ENCODE results near the gene NFKBIE. TPM values are rescaled to one million over a fixed set of nuclear protein-coding genes. Genes with fewer than 3 reads are reported as not detected.

Gene NFKBIE
- total RNA-seq, 2 experiments from 2014 or later, result 43.0 to 43.1 TPM

DNA sequence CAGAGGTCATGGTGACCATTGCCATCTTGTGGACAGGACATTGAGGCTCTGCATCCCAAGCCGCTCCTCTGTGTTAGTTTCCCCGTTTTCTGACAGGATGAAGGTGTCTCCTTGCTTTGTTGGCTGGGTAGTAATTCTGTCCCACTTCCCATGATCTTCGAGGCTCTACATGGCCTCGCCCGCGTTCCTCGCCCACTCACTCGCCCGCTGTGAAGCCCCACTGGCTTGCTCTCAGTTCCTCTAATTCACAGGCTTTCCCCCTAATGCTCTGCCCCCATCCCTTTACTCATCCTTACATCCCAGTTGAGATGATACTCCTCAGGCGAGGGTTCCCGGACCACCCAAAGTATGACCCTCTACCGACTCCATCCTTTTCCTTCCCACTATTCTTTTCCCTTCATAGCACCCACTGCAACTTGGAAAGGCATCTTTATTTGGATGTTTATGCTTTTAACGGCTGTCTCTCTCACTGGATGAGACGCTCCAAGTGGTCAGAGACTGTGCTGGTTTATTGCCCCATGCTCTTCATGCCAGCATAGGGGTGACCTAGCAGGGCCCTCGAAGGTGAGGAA, 7.5 kb downstream of the NFKBIE start:
- Histone ChIP-seq H3K9me3 (ENCODE audit: control insufficient read depth in 1 of 2, insufficient read depth in 1 of 2, low read length in 2 of 2) (no peaks in the 10 kb centered on the region), H3K4me1 (ENCODE audit: insufficient read depth, low read length) (peaks cover 58% of the 10 kb centered on the region), H3K4me3 (ENCODE audit: low read length) (peak overlapping the region; percentile 33), H3K27me3 (ENCODE audit: control insufficient read depth in 1 of 2, insufficient read depth in 2 of 2, low read length in 2 of 2) (no peaks in the 10 kb centered on the region), H3K36me3 (ENCODE audit: insufficient read depth, low read length) (peaks cover 70% of the 10 kb centered on the region), H3K27ac (ENCODE audit: low read depth in 1 of 2, low read length in 2 of 2) (peak overlapping the region; percentile 38 to 61)
- Mint-ChIP-seq H3K4me1 (ENCODE audit: low read depth) (peaks cover 60% of the 10 kb centered on the region), H3K36me3 (ENCODE audit: low read depth) (peaks cover 62% of the 10 kb centered on the region), H3K27ac (peak overlapping the region; percentile 78), H3K27me3 (no peaks in the 10 kb centered on the region), H3K4me3 (peak overlapping the region; percentile 90), H3K9me3 (no peaks in the 10 kb centered on the region)
- DNase-seq (no peak), ATAC-seq (ENCODE audit: poor library complexity) (no peak)
- ChIA-PET CTCF (interaction anchor here (1.0 to 2.4 kb wide), 6 partner anchors 11 to 55 kb away, joined by 3 to 12 read pairs (median 4); partner anchors contain the start of genes AARS2, HSP90AB1 and SLC29A1), POLR2A (interaction anchor here (1.0 to 4.0 kb wide), 4 partner anchors 11 to 38 kb away, joined by 3 to 135 read pairs (median 10); partner anchors contain the start of genes HSP90AB1 and SLC29A1)
- TF ChIP-seq, protein P1, sequence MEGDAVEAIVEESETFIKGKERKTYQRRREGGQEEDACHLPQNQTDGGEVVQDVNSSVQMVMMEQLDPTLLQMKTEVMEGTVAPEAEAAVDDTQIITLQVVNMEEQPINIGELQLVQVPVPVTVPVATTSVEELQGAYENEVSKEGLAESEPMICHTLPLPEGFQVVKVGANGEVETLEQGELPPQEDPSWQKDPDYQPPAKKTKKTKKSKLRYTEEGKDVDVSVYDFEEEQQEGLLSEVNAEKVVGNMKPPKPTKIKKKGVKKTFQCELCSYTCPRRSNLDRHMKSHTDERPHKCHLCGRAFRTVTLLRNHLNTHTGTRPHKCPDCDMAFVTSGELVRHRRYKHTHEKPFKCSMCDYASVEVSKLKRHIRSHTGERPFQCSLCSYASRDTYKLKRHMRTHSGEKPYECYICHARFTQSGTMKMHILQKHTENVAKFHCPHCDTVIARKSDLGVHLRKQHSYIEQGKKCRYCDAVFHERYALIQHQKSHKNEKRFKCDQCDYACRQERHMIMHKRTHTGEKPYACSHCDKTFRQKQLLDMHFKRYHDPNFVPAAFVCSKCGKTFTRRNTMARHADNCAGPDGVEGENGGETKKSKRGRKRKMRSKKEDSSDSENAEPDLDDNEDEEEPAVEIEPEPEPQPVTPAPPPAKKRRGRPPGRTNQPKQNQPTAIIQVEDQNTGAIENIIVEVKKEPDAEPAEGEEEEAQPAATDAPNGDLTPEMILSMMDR (IDR thresholded peaks at IDR 0.05), result peak; percentile 4
- intact Hi-C loops (cut with DNase I, micrococcal nuclease), result loop anchor here (1.0 to 5.0 kb wide), 4 partner anchors 11 to 131 kb away; partner anchors contain the start of genes SLC29A1 (in 2 of the 2), HSP90AB1 (in 1 of the 2), MRPL14 (in 1 of the 2) and TMEM63B (in 1 of the 2)

DNA sequence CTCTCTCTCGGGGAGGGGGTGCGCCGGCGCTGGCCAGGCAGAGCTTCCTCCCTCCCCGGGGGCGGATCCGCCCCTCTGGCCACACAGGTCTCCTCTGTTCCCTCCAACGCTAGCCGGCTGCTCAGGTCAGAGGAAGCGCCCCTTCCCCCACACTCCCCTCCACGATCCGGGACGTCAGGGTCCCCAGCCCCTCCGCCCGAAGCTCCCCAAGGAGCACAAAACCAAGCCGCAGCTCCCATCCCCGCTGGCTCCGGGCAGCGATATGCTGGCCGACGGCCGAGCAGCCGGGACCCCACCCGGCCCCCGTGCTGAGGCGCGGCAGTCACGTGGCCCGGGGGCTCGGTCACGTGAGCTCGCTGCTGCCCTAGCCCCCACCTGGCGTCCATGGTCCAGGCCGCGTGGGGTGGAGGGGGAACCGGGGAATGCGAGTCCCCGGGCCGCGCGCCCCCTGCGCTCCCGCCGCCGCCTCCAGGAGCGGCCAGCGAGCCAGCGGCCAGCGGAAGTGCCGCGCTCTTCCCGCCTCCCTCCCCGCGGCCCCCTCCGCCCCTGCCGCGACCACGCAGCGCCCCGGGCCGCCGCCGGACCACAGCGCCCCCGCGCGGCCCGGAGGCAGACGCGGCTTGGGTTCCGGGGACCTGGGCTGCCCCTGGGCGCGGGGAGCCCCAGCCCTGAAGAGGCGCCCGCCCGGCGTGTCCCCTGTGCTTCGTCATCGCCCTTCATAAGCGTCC, 8.2 kb downstream of the NFKBIE start, which contains the start of gene SLC35B2:
SLC35B2 (minus strand) TSS at position 504 of the 728 bp plus-strand sequence; CDS start at position 386, 118 bp downstream.
- H3K4me1 ChIP-seq (ENCODE audit: insufficient read depth, low read length), result peaks cover 52% of the 10 kb centered on the region
- peak within 1 kb of the TSS; percentile 63 to 76 for H3K27ac ChIP-seq (ENCODE audit: low read depth in 1 of 2, low read length in 2 of 2)
- H3K27me3 Mint-ChIP-seq, result no peaks in the 10 kb centered on the region
- peak within 1 kb of the TSS; percentile 90 for H3K4me3 Mint-ChIP-seq
- H3K36me3 Mint-ChIP-seq (ENCODE audit: low read depth), result peaks cover 66% of the 10 kb centered on the region
- H3K27ac Mint-ChIP-seq, result peak within 1 kb of the TSS; percentile 78
- no peaks in the 10 kb centered on the region for H3K9me3 Mint-ChIP-seq
- no peaks in the 10 kb centered on the region for H3K27me3 ChIP-seq (ENCODE audit: control insufficient read depth in 1 of 2, insufficient read depth in 2 of 2, low read length in 2 of 2)
- peaks cover 73% of the 10 kb centered on the region for H3K36me3 ChIP-seq (ENCODE audit: insufficient read depth, low read length)
- ATAC-seq (ENCODE audit: poor library complexity) (peak; percentile 84), DNase-seq (peak in 13 of 14 experiments; percentile 33 to 89 (median 56))
- peak within 1 kb of the TSS; percentile 95 for H3K4me3 ChIP-seq (ENCODE audit: low read length)
- intact Hi-C loops (cut with DNase I, micrococcal nuclease), result loop anchor here (1.0 to 5.0 kb wide), 4 partner anchors 10 to 130 kb away; partner anchors contain the start of genes SLC29A1 (in 2 of the 2), HSP90AB1 (in 1 of the 2), MRPL14 (in 1 of the 2) and TMEM63B (in 1 of the 2)
- CTCF ChIA-PET, result interaction anchor here (0.8 to 2.6 kb wide), 16 partner anchors 7 to 569 kb away, joined by 3 to 12 read pairs (median 3); partner anchors contain the start of genes AARS2, HSP90AB1 and SLC29A1
- no peaks in the 10 kb centered on the region for H3K9me3 ChIP-seq (ENCODE audit: control insufficient read depth in 1 of 2, insufficient read depth in 1 of 2, low read length in 2 of 2)
- TF ChIP-seq, protein P1 (IDR thresholded peaks at IDR 0.05), result peak; percentile 29
- peaks cover 57% of the 10 kb centered on the region for H3K4me1 Mint-ChIP-seq (ENCODE audit: low read depth)
- POLR2A ChIA-PET, result interaction anchor here (0.8 to 4.0 kb wide), 10 partner anchors 7 to 1082 kb away, joined by 3 to 135 read pairs (median 4); partner anchors contain the start of genes AARS2, HSP90AB1 and SLC29A1

GRCh38 chr6:44256775-44257024, 8.7 kb downstream of the NFKBIE start:
- Histone ChIP-seq H3K36me3 (ENCODE audit: insufficient read depth, low read length) (peaks cover 73% of the 10 kb centered on the region), H3K9me3 (ENCODE audit: control insufficient read depth in 1 of 2, insufficient read depth in 1 of 2, low read length in 2 of 2) (no peaks in the 10 kb centered on the region), H3K27me3 (ENCODE audit: control insufficient read depth in 1 of 2, insufficient read depth in 2 of 2, low read length in 2 of 2) (no peaks in the 10 kb centered on the region), H3K27ac (ENCODE audit: low read depth in 1 of 2, low read length in 2 of 2) (peak overlapping the region; percentile 63 to 76), H3K4me3 (ENCODE audit: low read length) (peak overlapping the region; percentile 95), H3K4me1 (ENCODE audit: insufficient read depth, low read length) (peaks cover 48% of the 10 kb centered on the region)
- ChIA-PET POLR2A (interaction anchor here (0.8 to 4.0 kb wide), 11 partner anchors 8 to 1082 kb away, joined by 3 to 135 read pairs (median 3); partner anchors contain the start of genes AARS2, GTPBP2, HSP90AB1 and SLC29A1), CTCF (interaction anchor here (0.8 to 2.6 kb wide), 16 partner anchors 8 to 568 kb away, joined by 3 to 12 read pairs (median 3); partner anchors contain the start of genes AARS2, HSP90AB1 and SLC29A1)
- Mint-ChIP-seq H3K4me3 (peak overlapping the region; percentile 82), H3K27me3 (no peaks in the 10 kb centered on the region), H3K36me3 (ENCODE audit: low read depth) (peaks cover 71% of the 10 kb centered on the region), H3K27ac (peak overlapping the region; percentile 60), H3K9me3 (no peaks in the 10 kb centered on the region), H3K4me1 (ENCODE audit: low read depth) (peaks cover 57% of the 10 kb centered on the region)
- ATAC-seq (ENCODE audit: poor library complexity) (peak; percentile 5), DNase-seq (no peak)
- intact Hi-C loops (cut with DNase I, micrococcal nuclease), result loop anchor here (1.0 to 5.0 kb wide), 5 partner anchors 9 to 129 kb away; partner anchors contain the start of genes SLC29A1 (in 2 of the 2), HSP90AB1 (in 1 of the 2), MRPL14 (in 1 of the 2) and NFKBIE (in 1 of the 2)
- TF ChIP-seq, protein P1 (IDR thresholded peaks at IDR 0.05), result no peak
